Bone marrow (tissue), 2 donors: ENCODE data around the gene ZNHIT3.
"Not testable (repeated sequence)": the region's sequence is repeated elsewhere in the genome, so short reads cannot be mapped to it uniquely, and the experiment has no call there.

Experiments used
- DNase-seq, 2 donors: peaks; one replicate each; lab custom pipeline; 2025; lab: John Stamatoyannopoulos, UW

ZNHIT3 gene

DNA sequence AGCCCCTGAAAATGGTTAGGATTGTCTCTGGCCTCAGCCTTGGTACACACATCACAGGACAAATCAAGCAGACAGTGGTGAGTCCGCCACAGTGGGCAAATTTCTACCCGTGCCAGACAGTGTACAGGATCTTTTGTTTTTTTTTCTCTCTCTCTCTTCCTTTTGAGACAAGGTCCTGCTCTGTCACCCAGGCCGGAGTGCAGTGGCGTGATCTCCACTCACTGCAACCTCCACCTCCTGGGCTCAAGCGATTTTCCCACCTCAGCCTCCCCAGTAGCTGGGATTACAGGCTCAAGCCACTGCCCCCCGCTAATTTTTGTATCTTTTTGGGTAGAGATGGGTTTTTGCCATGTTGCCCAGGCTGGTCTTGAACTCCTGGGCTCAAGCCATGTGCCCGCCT is 2.5 kb upstream of the ZNHIT3 start:
- not testable (repeated sequence) for DNase-seq

DNA sequence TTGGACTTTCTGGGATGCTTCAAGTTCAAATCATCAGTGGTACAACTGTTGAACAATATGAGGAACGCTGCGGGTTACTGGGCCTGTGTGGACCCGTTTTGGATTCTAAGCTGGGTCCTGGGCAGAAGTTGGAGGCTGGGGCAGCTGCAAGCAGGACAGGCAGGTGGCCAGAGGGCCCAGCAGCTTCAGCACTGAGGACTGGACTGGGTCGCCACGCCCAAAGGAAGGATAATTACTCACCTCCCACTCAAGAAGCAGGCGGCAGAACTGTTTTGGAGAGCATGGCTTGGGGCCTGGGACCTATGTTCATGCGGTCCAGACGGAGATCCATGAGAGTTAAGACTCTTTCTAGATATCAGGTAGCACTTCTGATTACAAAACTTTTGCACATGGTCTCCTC is 1.5 kb upstream of the ZNHIT3 start:
- DNase-seq: no peak

DNA sequence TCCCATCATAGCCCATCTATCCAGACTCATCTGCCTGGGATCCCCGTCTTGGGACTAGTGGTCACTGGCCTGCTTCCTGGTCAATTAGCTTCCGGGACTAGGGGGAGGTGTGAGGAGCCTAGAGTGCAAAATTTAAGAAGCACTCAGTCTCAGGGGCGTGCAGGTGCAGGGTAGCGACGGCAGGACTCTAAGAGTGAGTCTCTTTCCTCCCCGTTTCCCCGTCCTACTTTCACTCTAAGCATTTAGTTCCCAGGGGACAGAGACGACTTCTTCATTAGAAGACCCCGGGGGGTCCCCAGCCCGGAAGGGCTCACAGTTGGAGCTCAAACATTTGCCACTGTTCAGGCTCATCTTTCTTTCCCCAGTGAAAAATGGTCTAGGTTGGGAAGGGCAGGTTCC is 677 bp upstream of the ZNHIT3 start:
- DNase-seq: no peak

DNA sequence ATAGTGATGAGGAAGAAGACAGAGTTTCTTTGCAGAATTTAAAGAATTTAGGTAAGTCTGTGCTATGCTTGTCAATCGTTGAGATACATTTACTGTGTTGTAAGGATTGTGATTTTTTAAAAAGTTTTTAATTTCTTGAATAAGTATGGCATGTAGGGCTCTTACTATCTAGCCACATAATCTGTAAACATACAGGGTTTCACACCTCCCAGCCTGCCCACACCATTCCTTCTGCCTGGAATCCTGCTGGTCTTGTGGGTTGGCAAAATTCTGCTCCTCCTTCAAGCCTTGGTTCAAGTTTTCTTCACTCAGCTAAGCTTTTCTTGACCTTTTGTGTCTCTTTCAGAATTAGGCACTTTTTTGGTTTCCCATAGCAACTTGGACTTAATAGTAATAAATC is 7.5 kb downstream of the ZNHIT3 start:
- no peak for DNase-seq

DNA sequence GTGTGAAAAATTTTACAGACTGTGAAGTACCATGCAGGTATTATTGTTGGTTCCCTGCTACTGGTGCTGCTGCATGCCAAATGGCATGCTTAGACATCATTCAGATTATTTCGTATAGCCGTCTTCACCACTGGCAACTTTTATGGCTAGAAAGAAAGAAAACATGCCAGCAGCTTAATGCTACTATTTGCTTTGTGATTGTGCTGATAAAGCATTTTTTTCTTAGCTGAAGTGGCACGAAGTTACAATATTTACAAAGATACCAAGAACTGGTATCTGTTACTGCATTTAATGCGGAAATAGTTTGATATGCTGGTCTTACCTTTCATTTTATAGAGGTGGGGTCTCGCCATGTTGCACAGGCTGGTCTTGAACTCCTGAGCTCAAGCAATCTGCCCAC is 8.2 kb downstream of the ZNHIT3 start:
- DNase-seq: no peak

DNA sequence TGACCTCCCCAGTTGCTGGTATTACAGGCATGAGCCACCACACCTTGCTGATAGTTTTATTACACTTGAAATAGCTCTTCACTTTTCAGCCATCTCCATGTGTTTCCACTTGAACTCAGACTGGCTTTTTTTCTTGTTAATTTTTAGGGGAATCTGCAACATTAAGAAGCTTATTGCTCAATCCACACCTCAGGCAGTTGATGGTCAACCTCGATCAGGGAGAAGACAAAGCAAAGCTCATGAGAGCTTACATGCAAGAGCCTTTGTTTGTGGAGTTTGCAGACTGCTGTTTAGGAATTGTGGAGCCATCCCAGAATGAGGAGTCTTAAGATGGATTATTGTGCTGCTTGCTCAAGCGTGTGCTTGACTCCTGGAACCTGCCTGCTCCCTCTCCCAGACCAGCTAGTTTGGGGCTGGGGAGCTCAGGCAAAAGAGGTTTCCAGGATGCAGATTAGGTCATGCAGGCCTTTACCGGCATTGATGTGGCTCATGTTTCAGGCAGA is 8.6 kb downstream of the ZNHIT3 start:
- DNase-seq: no peak

DNA sequence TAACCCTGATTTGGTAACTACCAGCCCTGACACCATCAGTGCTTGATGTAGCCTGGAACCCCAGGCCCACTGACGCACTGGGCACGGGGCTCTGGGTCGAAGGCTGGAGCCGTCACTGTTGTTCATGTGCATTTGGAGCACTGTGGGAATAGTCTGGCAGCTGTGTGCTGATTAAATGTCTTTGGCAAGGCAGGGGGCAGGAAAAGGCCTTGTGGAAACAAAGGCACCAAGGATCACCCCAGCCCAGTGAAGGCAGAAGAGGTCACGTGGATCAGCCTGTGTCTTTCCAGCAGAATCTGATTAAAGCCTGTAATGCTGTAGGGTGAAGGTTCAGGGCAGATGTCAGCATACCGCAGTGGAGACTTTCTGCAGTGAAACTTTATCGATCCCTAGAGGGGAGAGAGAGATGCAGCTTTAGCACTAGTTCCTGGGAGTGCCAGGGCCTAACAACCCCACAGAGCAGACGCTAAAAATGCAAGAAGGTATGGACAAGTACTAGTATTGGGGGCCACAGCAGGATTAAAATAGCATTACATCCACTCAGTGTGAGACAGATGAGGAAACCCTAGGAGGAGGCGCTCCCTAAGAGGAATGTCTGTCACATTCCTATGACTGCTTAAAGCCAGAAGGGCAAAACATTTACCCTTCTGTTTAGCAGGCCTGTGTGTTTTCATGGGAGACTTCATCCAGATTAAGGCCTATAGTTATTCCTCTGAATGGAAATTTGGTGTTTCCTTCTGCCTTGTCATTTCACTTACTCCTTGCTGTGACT is 9.7 kb downstream of the ZNHIT3 start:
- no peak for DNase-seq

DNA sequence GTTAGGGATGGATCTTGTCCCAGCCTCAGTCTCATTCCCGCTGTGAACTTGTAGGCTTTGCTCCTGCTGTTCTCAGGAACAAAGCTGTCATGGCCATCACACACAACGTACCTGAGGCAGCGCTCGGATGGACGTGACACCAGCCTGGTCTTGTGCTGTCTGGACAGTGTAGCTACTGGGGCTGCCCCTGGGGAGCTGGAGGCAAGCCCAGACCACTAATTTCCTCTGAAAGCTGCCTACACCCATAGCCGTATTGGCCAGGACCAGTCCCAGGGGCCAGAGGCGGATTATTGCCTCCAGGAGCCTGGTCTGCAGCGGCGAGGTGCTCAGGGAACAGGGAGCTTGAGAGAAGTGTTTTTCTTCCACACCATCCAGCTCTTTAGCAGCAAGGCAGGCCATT is 11.7 kb downstream of the ZNHIT3 start:
- no peak for DNase-seq

DNA sequence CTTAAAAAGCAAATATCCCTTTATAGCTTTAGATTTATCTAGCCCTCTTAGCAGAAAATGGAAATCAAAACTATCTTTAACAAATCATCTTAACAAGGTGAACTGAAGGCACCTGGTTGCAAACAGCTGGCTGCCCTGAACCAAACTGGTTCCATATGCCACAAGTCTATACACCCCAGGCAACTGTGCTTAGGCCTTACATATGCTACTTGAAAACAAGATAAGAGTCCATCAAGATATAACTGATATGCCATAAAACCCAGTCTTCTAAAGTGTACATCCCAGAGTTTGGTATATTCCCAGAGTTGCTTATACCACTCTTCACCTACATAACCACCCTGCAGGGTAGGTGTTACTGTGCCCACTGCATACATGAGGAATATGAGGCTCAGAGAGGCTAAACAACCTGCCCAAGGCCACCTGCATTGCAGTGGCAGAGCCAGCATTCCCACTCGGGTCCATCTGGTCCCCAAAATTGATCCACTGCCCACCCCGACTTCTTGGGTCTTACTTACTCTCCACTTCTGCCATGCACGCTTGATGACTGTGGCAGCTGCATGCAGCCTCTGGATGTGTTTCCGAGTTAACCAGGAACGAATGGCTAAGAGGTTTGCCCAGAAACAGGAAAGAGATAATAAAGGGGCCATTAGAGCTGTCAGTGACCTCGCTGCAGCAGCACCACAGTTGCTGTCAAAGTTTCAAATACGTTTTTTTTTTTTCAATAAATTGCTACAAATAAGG is 12.2 kb downstream of the ZNHIT3 start:
- no peak for DNase-seq

DNA sequence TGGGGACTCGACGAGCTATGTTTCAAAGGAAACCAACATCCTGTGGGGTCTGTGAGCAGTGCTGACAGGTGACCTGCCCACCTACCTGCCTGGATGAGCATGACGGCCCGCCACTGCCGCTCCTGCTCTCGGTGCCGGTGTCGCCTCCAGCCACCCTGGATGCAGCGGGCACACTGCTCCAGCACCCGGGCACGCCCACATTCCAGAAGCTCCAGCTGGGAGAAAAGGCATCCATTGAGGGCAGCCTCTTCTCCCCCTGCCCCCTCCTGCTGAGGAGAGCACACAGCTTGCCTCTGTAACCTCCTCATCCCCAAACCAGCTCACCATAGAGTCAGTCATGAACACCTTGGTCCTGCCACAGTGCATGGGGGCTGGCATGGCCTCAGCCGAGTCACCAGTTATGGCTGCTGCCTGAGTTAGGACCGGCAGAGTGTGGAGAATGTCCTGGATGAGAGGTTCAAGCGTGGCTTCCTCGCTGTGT is 14.3 kb downstream of the ZNHIT3 start:
- no peak for DNase-seq

DNA sequence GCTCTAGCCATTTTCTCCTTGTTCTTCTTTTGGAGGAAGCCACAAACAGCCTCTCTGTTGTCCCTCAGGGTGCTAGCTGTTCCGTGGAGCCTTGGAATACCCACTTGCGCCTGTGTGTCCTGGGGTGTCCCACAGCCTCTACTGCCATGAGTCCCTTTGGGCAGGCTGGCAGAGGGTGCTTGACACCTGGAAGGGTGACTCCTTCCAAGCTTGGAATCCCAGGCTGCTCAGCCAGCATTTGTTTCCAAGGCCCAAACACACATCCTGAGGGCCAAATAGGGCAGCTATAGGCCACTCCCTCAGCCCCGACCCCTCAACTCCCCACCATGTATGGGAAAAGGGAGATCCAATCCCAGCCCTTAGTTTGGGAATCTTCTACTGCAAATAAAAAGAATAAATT is 14.9 kb downstream of the ZNHIT3 start:
- no peak for DNase-seq

DNA sequence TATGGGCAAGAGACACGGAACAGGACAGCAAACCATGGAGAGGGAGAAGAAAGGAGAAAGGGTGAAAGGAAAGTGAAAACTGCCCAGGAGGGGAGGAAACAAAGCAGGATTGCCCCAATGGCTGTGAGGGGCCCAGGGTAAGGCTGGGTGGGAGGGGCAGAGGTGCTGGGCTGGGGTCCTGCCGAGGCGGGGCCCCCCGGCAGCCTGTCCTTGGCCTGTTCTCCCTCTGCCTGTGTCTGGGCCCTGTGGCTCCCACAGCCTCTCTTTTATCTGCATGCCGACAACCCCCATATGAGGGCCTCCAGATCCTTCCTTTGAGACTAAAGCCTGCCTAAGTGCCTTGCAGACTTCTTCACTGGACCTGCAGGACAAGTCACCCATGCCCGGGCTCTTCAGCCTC is 15.5 kb downstream of the ZNHIT3 start:
- DNase-seq: no peak

DNA sequence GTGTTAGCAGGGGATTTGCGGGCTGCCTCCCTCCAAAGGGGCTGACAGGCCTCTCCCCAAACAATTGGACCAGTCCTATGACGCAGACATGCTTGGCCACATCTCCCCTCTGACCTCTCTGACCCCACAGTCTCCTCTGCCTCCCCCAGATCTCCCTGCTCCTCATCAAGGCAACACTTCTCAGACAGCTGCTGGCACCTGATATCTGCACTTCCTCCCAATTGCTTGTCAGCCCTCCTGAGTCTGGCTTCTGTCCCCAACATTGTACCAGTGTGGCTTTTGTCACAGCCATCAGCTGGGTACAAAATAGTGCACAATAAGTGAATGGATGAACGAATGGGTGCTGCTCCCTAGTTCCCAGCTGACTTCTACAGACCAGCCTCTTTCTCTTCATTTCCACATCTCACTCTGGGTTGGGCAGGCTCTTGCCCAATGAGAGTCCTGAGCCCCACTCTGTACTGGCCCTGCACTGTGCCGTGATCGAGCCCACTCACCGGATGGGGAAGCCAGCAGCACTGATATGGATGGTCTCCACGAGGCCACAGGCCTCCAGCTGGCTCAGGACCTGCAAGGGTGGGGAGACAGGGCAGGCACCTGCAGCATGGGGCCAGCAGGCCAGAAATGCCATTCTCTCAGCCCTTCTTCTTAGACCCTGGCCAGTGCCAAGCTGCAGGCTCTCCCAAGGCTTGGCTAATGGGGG is 17.1 kb downstream of the ZNHIT3 start:
- no peak for DNase-seq

DNA sequence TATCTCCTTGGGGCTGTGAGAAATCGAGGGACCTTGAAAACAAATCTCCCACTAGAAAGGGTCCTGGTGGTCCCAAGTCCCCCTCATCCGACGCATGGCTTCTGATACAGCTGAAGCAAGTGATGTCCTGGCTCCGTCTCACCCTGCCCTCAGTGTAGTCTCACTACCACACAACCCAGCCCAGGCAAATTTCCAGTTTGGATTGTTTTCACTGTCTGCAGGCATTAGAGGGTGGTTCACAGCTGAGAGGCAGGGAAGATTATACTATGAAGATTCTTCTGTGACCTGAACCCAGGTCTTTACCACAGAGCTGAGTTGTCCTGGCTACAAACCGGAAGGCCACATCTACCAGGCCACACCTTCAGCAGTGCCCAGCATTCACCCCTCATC is 17.7 kb downstream of the ZNHIT3 start:
- no peak for DNase-seq

DNA sequence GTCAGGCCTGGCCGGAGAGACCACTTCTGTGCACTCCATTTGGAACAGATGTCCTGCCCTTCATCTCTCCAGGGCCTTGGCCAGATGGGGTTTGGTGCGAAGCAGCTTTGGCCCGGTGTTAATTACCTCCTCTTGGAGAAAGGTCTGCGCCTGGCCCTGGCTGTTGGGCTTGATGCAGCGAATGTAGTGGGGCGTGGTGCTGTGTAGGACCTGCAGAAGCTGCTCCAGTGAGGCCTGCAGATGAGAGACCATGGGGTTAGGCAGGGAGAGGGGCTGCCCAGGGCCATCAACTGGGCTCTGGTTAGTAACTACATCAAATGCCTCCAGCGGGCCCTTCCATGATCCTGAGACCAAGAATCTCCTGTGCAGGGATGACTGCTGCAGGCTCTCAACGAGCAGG is 18.7 kb downstream of the ZNHIT3 start:
- no peak for DNase-seq

DNA sequence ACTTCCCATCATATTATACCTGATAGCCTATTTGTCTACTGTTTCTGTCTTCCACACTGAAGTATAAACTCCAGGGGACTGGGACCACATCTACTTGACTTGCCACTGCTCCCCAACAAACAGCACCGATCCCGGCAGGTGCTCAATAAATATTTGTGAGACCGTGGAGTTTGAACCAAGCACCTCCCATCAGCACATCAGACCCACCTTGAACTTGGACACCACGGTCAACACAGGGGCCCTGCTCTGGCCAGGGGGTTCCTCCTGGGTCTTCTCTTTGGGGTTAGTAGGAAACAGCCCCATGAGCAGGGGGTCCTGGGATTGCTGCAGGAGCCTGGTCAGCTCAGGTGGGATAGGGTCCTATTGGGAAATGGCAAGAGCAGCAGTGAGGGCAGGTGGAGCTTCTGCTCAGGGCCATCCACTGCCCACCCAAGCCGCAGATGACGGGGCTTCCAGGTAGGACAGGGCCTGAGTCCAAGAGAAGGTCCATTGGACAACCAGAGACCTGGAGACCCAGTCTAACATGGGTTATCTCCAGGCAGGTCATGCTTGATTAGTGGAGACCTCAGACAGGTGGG is 19.9 kb downstream of the ZNHIT3 start:
- DNase-seq: no peak

DNA sequence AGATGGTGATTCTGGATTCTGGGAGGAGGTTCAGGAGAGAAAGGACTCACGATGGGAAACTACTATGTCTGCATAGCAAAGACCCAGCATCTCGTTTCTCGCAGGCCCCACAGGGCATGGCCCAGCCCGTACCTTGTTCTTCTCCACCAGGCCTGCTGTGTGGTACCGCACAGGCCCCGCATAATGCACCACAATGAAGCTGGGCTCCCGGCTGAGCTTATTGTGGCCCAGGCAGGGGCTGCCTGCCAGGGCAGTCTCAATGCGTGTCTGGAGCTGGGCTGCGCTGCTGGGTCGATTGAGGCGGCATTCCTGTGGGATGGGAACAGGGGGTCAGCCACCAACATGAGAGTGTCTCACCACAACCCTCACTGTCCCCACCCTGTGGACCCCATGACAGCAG is 20.4 kb downstream of the ZNHIT3 start:
- no peak for DNase-seq

DNA sequence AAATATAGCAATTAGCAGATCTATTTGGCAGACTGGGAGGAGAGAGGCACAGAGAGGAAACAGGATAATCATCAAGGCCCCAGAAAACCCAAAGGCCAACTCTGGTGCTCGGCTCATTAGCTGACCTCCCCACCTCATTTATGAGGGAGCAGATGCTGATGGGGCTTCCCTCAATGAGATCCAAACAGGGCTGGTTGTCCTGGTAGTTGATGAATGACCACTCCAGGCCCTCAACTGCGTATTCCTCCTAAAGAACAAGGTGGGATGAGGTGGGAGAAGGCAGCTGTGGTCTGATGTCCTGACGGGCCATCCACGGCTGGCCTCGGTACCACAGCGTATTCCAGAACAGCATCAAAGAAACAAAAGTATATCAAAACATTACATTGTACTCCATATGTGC is 20.8 kb downstream of the ZNHIT3 start:
- DNase-seq: no peak

DNA sequence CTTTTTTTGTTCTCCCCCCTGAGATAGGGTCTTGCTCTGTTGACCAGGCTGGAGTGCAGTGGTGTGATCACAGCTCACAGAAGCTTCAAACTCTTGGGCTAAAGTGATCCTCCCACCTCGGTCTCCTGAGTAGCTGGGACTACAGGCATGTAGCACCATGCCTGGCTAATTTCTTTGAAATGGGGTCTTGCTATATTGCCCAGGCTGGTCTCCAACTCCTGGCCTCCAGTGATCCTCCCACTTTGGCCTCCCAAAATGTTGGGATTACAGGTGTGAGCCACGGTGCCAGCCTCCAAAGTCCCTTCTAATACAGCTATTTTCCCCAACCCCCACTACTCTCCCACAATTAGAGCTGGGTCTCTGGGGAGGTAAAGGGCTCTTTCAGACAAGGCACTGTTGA is 22.0 kb downstream of the ZNHIT3 start:
- not testable (repeated sequence) for DNase-seq

DNA sequence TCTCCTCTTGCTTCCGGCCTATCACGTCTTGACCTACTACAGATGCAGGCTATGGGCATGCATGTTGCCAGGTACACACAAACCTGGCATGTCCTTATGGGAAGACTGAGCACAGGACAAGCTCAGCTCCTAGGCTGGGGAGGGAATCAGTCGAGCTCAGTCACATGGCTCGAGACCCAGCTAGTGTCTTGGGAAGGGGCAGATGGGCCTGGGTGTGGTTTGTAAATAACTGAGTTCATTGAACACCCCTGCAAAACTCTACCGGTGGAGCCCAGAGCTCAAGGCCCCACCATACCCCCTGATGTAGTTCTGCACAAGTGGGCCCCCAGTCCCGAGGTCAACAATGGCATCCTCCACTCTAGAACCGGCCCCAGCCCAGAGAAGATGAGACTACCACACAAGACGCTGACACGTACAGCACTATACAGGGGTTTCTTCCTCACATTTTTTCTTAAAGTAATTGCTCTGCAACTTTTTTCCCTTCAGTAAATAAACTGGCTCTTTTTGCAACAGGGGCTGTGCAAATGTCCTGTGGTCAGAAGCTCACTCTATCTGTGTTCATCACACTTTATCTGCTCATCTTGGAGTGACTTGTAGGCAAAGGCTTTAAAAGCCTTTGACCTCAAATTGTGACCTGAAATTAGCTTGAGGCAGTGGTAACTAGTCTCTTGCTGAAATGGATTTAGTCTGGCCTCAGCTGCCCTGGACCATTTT is 22.9 kb downstream of the ZNHIT3 start:
- DNase-seq: no peak

DNA sequence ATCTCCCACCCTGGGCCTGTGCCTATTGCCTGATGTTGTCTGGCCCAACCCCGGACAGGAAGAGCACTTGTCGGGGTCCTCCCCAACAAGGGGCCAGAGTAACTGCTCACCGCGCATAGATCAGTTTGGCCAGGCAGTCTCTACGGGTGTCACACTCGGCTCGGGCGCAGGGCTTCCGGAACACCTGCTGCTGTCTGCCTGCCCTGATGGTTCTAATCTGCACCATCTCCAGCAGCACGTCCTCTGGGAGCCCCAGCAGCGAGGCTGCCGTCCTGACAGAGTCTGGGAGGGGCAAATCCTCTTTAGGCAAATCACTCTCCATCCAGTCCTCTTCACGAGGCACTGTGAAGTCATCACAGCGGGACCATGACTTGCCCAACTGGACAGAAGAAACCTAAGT is 24.2 kb downstream of the ZNHIT3 start:
- no peak for DNase-seq

DNA sequence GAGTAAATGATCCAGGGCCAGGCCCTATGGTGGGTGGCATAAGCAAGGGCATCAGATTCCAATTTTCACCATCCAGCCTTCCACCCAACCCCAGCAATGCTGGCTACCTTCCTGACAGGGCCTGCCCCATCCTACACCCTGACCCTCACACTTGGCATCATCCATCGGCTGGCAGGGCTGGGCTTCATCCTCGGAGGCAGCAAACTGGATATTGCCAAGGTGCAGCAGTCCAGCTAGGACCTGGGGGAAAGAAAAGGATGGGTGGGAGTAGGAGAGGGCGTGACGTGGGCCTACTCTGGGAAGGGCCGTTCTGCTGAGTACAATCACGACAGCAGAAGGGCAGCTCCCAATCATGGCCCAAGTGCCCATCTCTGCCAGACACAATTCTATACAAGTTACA is 24.7 kb downstream of the ZNHIT3 start:
- no peak for DNase-seq
